ENCODE data around the gene SRM. TPM values are rescaled to one million over a fixed set of nuclear protein-coding genes. Genes with fewer than 3 reads are reported as not detected.

The SRM gene
- 10 to 100 TPM; 14.0 to 46.3 (median 34.3) TPM for total RNA-seq
- long read RNA-seq, donor 1, transcript SRM-201 (8 exons, 1,266 nt) = major isoform, 89 of 92 reads
- long read RNA-seq, donor 1, partial matches to known transcripts = 1 of 92 reads
- long read RNA-seq, donor 1, other reads (novel, unspliced or antisense) = 2 of 92 reads
- long read RNA-seq, donor 2, partial matches to known transcripts = 6 of 10 reads
- long read RNA-seq, donor 2, other reads (novel, unspliced or antisense) = 0 of 10 reads

- intact Hi-C loops (cut with DNase I, micrococcal nuclease) = no loop called here
- Histone ChIP-seq H3K9me3 (no peaks in the 10 kb centered on the region), H3K4me1 (ENCODE audit: low read depth) (peaks cover 14% of the 10 kb centered on the region), H3K4me3 (peak within 1 kb of the TSS; percentile 61), H3K36me3 (ENCODE audit: low read depth) (no peaks in the 10 kb centered on the region)
- ATAC-seq (peak; percentile 97), DNase-seq (peak; percentile 93 to 95 (median 94))
- peak; percentile 69 for TF ChIP-seq CTCF (IDR thresholded peaks at IDR 0.05)
Observed at GRCh38 chr1:11059968-11060830, at the start of gene SRM. Gene SRM, minus strand, starts transcription at chr1:11060018. Its CDS starts 75 bp downstream, at chr1:11059943.

GRCh38 chr1:11109047-11109760 lies 49.4 kb upstream of the SRM start:
- Histone ChIP-seq H3K4me1 (ENCODE audit: low read depth) (no peaks in the 10 kb centered on the region), H3K9me3 (no peaks in the 10 kb centered on the region), H3K36me3 (ENCODE audit: low read depth) (peaks cover 15% of the 10 kb centered on the region), H3K4me3 (no peak overlapping the region)
- ATAC-seq (no peak), DNase-seq (no peak)
- intact Hi-C loops (cut with DNase I, micrococcal nuclease) = no loop called here
- TF ChIP-seq CTCF (IDR thresholded peaks at IDR 0.05) = no peak

GRCh38 chr1:11107599-11107998 lies 47.8 kb upstream of the SRM start:
- no peak for DNase-seq
- TF ChIP-seq CTCF (IDR thresholded peaks at IDR 0.05) = no peak
- intact Hi-C loops (cut with DNase I, micrococcal nuclease) = no loop called here
- no peak overlapping the region for H3K4me3 ChIP-seq
- H3K4me1 ChIP-seq (ENCODE audit: low read depth) = no peaks in the 10 kb centered on the region
- no peak for ATAC-seq
- peaks cover 11% of the 10 kb centered on the region for H3K36me3 ChIP-seq (ENCODE audit: low read depth)
- H3K9me3 ChIP-seq = no peaks in the 10 kb centered on the region

GRCh38 chr1:11105586-11105985 lies 45.8 kb upstream of the SRM start:
- no peak for ATAC-seq
- H3K36me3 ChIP-seq (ENCODE audit: low read depth) = peaks cover 11% of the 10 kb centered on the region
- intact Hi-C loops (cut with DNase I, micrococcal nuclease) = no loop called here

More at GRCh38 chr1:11105586-11105985, 45.8 kb upstream of the SRM start:
- no peaks in the 10 kb centered on the region for H3K4me1 ChIP-seq (ENCODE audit: low read depth)
- no peak for DNase-seq
- H3K9me3 ChIP-seq = no peaks in the 10 kb centered on the region
- TF ChIP-seq CTCF (IDR thresholded peaks at IDR 0.05) = no peak
- no peak overlapping the region for H3K4me3 ChIP-seq
